SU-DHL-6 (cell line): ENCODE results near the gene XCL2.

ENCODE experiments used
- H2AFZ ChIP-seq: fragments of 200-600 bp; sonication (generic); 2 replicates; pipeline ENCODE4 v1.6.1; 2014; ENCODE audit warnings: low read depth, mild to moderate bottlenecking, moderate library complexity, mixed read lengths, antibody characterized with exemption, low read length; ENCODE audit not compliant: severe bottlenecking
- H3F3A ChIP-seq: fragments of 200-600 bp; shearing (Covaris generic); 2 replicates; pipeline ENCODE4 v1.6.0; 2016; ENCODE audit warnings: antibody characterized with exemption, mild to moderate bottlenecking; ENCODE audit not compliant: insufficient read depth
- H3K27ac ChIP-seq: fragments of 200-600 bp; sonication (generic); 2 replicates; pipeline ENCODE4 v1.5.1; 2016; ENCODE audit warnings: low read depth, mild to moderate bottlenecking, low read length, moderate library complexity, mixed read lengths
- H3K27me3 ChIP-seq: fragments of 200-600 bp; sonication (generic), shearing (Covaris generic); 2 replicates; pipeline ENCODE4 v1.6.0; 2014; ENCODE audit warnings: mild to moderate bottlenecking, low read length
- H3K36me3 ChIP-seq: fragments of 200-600 bp; sonication (generic); 2 replicates; pipeline ENCODE4 v1.6.1; 2014; ENCODE audit warnings: mild to moderate bottlenecking, low read length, mixed read lengths
- H3K4me2 ChIP-seq: fragments of 300-600, 200-600 bp; shearing (Covaris generic), sonication (generic); 2 replicates; pipeline ENCODE4 v1.6.0; 2014; ENCODE audit warnings: low read length, low read depth, mild to moderate bottlenecking; ENCODE audit not compliant: poor library complexity, severe bottlenecking
- H3K4me3 ChIP-seq: fragments of 200-600 bp; sonication (generic); 2 replicates; pipeline ENCODE4 v1.5.1; 2014; ENCODE audit warnings: antibody characterized with exemption, low read length, mild to moderate bottlenecking, mixed read lengths; ENCODE audit not compliant: insufficient read depth, poor library complexity, severe bottlenecking
- H3K79me2 ChIP-seq: fragments of 200-600 bp; sonication (generic); 2 replicates; pipeline ENCODE4 v1.6.1; 2014; ENCODE audit warnings: mild to moderate bottlenecking, low read length, moderate library complexity; ENCODE audit not compliant: insufficient read depth
- H3K9ac ChIP-seq: fragments of 200-600 bp; sonication (generic); 2 replicates; pipeline ENCODE4 v1.7.0; 2014; ENCODE audit warnings: mild to moderate bottlenecking, low read length
- H3K9me2 ChIP-seq: fragments of 200-600 bp; sonication (generic); replicated peaks from 2 replicates; pipeline ENCODE4 v1.6.1; 2014; ENCODE audit warnings: low read length; ENCODE audit not compliant: insufficient read depth
- H3K9me3 ChIP-seq: fragments of 200-600 bp; sonication (generic); 2 replicates; pipeline ENCODE4 v1.6.1; 2014; ENCODE audit warnings: low read length, mixed read lengths; ENCODE audit not compliant: insufficient read depth
- H4K20me1 ChIP-seq: fragments of 200-600 bp; sonication (generic); 2 replicates; pipeline ENCODE4 v1.6.1; 2014; ENCODE audit warnings: low read depth, mild to moderate bottlenecking, antibody characterized with exemption, low read length, moderate library complexity, mixed read lengths
- CTCF ChIP-seq: fragments of 200-600 bp; sonication (generic); IDR thresholded peaks from one replicate; pipeline ENCODE4 v1.5.1; 2017; ENCODE audit warnings: antibody characterized with exemption, mild to moderate bottlenecking, low read length, moderate library complexity; ENCODE audit not compliant: insufficient read depth, poor library complexity, severe bottlenecking
- EZH2phosphoT487 ChIP-seq: fragments of 200-600 bp; sonication (generic), shearing (Covaris generic); conservative IDR thresholded peaks from 2 replicates; pipeline ENCODE4 v1.6.1; 2018; ENCODE audit warnings: mild to moderate bottlenecking, antibody characterized with exemption, low read length, moderate library complexity, mixed read lengths

The XCL2 gene

GRCh38 chr1:168567007-168567406, 23.2 kb upstream of the XCL2 start:
- Histone ChIP-seq H4K20me1 (no peaks in the 10 kb centered on the region), H2AFZ (no peak overlapping the region), H3K4me2 (no peak overlapping the region), H3K9ac (no peak overlapping the region), H3K79me2 (no peaks in the 10 kb centered on the region), H3K36me3 (no peaks in the 10 kb centered on the region), H3K9me3 (no peaks in the 10 kb centered on the region), H3K9me2 (no peaks in the 10 kb centered on the region), H3F3A (no peaks in the 10 kb centered on the region), H3K4me3 (no peak overlapping the region), H3K27ac (no peak overlapping the region), H3K27me3 (no peaks in the 10 kb centered on the region)
- no peak for TF ChIP-seq CTCF
- no peak for TF ChIP-seq EZH2phosphoT487

GRCh38 chr1:168565825-168566224, 22.0 kb upstream of the XCL2 start:
- no peaks in the 10 kb centered on the region for H3K79me2 ChIP-seq
- no peaks in the 10 kb centered on the region for H3K36me3 ChIP-seq
- no peak overlapping the region for H3K27ac ChIP-seq
- no peak overlapping the region for H3K4me3 ChIP-seq
- no peaks in the 10 kb centered on the region for H3F3A ChIP-seq
- H4K20me1 ChIP-seq: no peaks in the 10 kb centered on the region
- H3K9ac ChIP-seq: no peak overlapping the region
- no peak overlapping the region for H2AFZ ChIP-seq
- TF ChIP-seq EZH2phosphoT487: no peak
- TF ChIP-seq CTCF: no peak
- H3K9me2 ChIP-seq: 0 out of 2 replicates have a peak, but pooled peaks cover 4% of the 10 kb centered on the region
- no peaks in the 10 kb centered on the region for H3K9me3 ChIP-seq
- H3K4me2 ChIP-seq: no peak overlapping the region
- no peaks in the 10 kb centered on the region for H3K27me3 ChIP-seq

GRCh38 chr1:168561989-168562388, 18.2 kb upstream of the XCL2 start:
- Histone ChIP-seq H3F3A (no peaks in the 10 kb centered on the region), H3K9ac (no peak overlapping the region), H4K20me1 (no peaks in the 10 kb centered on the region), H3K79me2 (no peaks in the 10 kb centered on the region), H3K36me3 (no peaks in the 10 kb centered on the region), H3K9me3 (no peaks in the 10 kb centered on the region), H3K4me3 (no peak overlapping the region), H3K27me3 (no peaks in the 10 kb centered on the region), H3K9me2 (0 out of 2 replicates have a peak, but pooled peaks cover 4% of the 10 kb centered on the region), H3K4me2 (no peak overlapping the region), H3K27ac (no peak overlapping the region), H2AFZ (no peak overlapping the region)
- no peak for TF ChIP-seq EZH2phosphoT487
- TF ChIP-seq CTCF: no peak
